SK-N-SH (cell line): Measurements from ENCODE around the gene KBTBD2. TPM values are rescaled to one million over a fixed set of nuclear protein-coding genes. Genes with fewer than 3 reads are reported as not detected.
"Not testable (repeated sequence)": the region's sequence is repeated elsewhere in the genome, so short reads cannot be mapped to it uniquely, and the experiment has no call there.

Source experiments
- CTCF ChIA-PET: fragments of 300-600, 350-600 bp; formaldehyde crosslinking; extraction: SDS; loops from one replicate; lab custom pipeline; 2021; lab: Yijun Ruan, JAX
- POLR2A ChIA-PET: fragments of 350-600 bp; sonication (Branson Sonifier 250); formaldehyde crosslinking; extraction: SDS; loops from one replicate; lab custom pipeline; 2020; ENCODE audit warnings: antibody characterized with exemption, inconsistent platforms; lab: Yijun Ruan, JAX
- DNase-seq: peaks from one replicate; pipeline ENCODE4 v3.0.0; 2012
- H2AFZ ChIP-seq: fragments of 200-600 bp; sonication (generic); 2 replicates; pipeline ENCODE4 v1.8.1; 2016; ENCODE audit warnings: antibody characterized with exemption, mild to moderate bottlenecking, low read depth
- H3F3A ChIP-seq: fragments of 200-600 bp; sonication (generic); replicated peaks from 2 replicates; pipeline ENCODE3; 2016; ENCODE audit warnings: antibody characterized with exemption, mild to moderate bottlenecking; ENCODE audit not compliant: insufficient read depth
- H3K27ac ChIP-seq, 2 experiments: fragments of 200-500 bp in 1 of 2; fragments of 200-600 bp in 1 of 2; sonication (Bioruptor generic) in 1 of 2; sonication (generic), shearing (Covaris generic) in 1 of 2; 2 replicates each; pipeline versions ENCODE4 v1.5.1 to v1.6.1; 2014 to 2016; ENCODE audit warnings: low read depth in 2 of 2, inconsistent platforms in 1 of 2, low read length in 1 of 2, mild to moderate bottlenecking in 1 of 2, mixed read lengths in 1 of 2
- H3K27me3 ChIP-seq: fragments of 200-600 bp; sonication (generic), shearing (Covaris generic); 2 replicates; pipeline ENCODE4 v1.6.1; 2016; ENCODE audit warnings: mixed run types; ENCODE audit not compliant: insufficient read depth
- H3K36me3 ChIP-seq, 2 experiments: fragments of 200-500 bp in 1 of 2; fragments of 200-600 bp in 1 of 2; sonication (Bioruptor generic) in 1 of 2; sonication (generic) in 1 of 2; replicated peaks in 1 of 2; 2 replicates each; pipeline versions ENCODE3 to v1.5.1; 2014 to 2016; ENCODE audit warnings: low read length in 1 of 2, mild to moderate bottlenecking in 1 of 2; ENCODE audit not compliant: insufficient read depth in 2 of 2, control insufficient read depth in 1 of 2
- H3K4me1 ChIP-seq, 2 experiments: fragments of 200-500 bp in 1 of 2; fragments of 200-600 bp in 1 of 2; sonication (Bioruptor generic) in 1 of 2; sonication (generic), shearing (Covaris generic) in 1 of 2; 2 replicates each; pipeline versions ENCODE4 v1.5.1 to v1.6.1; 2014 to 2016; ENCODE audit warnings: low read depth in 1 of 2, low read length in 1 of 2, mixed run types in 1 of 2; ENCODE audit not compliant: insufficient read depth in 2 of 2, control insufficient read depth in 1 of 2
- H3K4me2 ChIP-seq: fragments of 200-600 bp; sonication (generic), shearing (Covaris generic); 2 replicates; pipeline ENCODE4 v1.6.1; 2017; ENCODE audit warnings: mixed run types
- H3K4me3 ChIP-seq, 2 experiments: fragments of 200-500 bp in 1 of 2; fragments of 200-600 bp in 1 of 2; sonication (Bioruptor generic) in 1 of 2; sonication (generic), shearing (Covaris generic) in 1 of 2; 2 replicates each; pipeline versions ENCODE4 v1.5.1 to v1.8.1; 2014 to 2016; ENCODE audit warnings: low read depth in 2 of 2, inconsistent platforms in 1 of 2, low read length in 1 of 2, mild to moderate bottlenecking in 1 of 2, mixed read lengths in 1 of 2, moderate library complexity in 1 of 2
- H3K79me2 ChIP-seq: fragments of 200-600 bp; sonication (generic); 2 replicates; pipeline ENCODE4 v1.8.1; 2017; ENCODE audit warnings: mild to moderate bottlenecking; ENCODE audit not compliant: insufficient read depth
- H3K9ac ChIP-seq: fragments of 200-600 bp; sonication (generic); 2 replicates; pipeline ENCODE4 v1.6.1; 2017; ENCODE audit warnings: mixed run types
- H3K9me2 ChIP-seq: fragments of 200-600 bp; sonication (generic); 2 replicates; pipeline ENCODE4 v1.6.1; 2017; ENCODE audit warnings: mixed run types
- H3K9me3 ChIP-seq: fragments of 200-600 bp; sonication (generic); 2 replicates; pipeline ENCODE4 v1.6.1; 2017; ENCODE audit warnings: mixed run types, mild to moderate bottlenecking, moderate library complexity
- H4K20me1 ChIP-seq: fragments of 200-600 bp; sonication (generic); 2 replicates; pipeline ENCODE4 v1.6.1; 2017; ENCODE audit warnings: mild to moderate bottlenecking, mixed run types; ENCODE audit not compliant: insufficient read depth
- GABPA ChIP-seq: IDR thresholded peaks from 2 replicates; pipeline ENCODE4 v1.4.0; 2012; ENCODE audit warnings: low read depth, mild to moderate bottlenecking
- RAD21 ChIP-seq: IDR thresholded peaks from 2 replicates; pipeline ENCODE4 v1.6.1; 2012; ENCODE audit warnings: mild to moderate bottlenecking, low read length
- RCOR1 ChIP-seq: fragments of 150-350 bp; IDR thresholded peaks from 2 replicates; pipeline ENCODE4 v1.6.1; 2017; ENCODE audit warnings: antibody characterized with exemption, low read length
- RXRA ChIP-seq: IDR thresholded peaks from 2 replicates; pipeline ENCODE4 v1.4.0; 2012; ENCODE audit warnings: low read depth, mild to moderate bottlenecking, borderline replicate concordance
- SMC3 ChIP-seq: IDR thresholded peaks from 2 replicates; pipeline ENCODE4 v1.6.1; 2012; ENCODE audit warnings: low read depth, low read length, improper control_type of control experiment
- WGBS: methylation state at CpG from one replicate; pipeline ENCODE4 v1.1.6; 2017; ENCODE audit warnings: low lambda C conversion rate; 5-methylcytosine and 5-hydroxymethylcytosine counted together
- polyA plus RNA-seq, 3 experiments: library from polyadenylated mRNA; depleted of rRNA; stranded (reverse); fragments of >200 nt; gene quantifications; 2 replicates each; pipeline ENCODE4 v1.2.3, GENCODE V29; 2012
- TF ChIP-seq, protein P1 (sequence below): IDR thresholded peaks from 2 replicates; pipeline ENCODE4; 2012
- TF ChIP-seq, protein P2 (sequence below): fragments of 200-600 bp; sonication (generic); IDR thresholded peaks from 2 replicates; pipeline ENCODE4 v1.6.1; 2017; ENCODE audit warnings: antibody characterized with exemption, mild to moderate bottlenecking, moderate library complexity
- TF ChIP-seq, protein P3 (sequence below): IDR thresholded peaks from 2 replicates; pipeline ENCODE4 v1.4.0; 2012; ENCODE audit warnings: low read depth, borderline replicate concordance

KBTBD2 gene
- polyA plus RNA-seq, 1 of the 3 experiments (the other 2 are of a cell fraction): 23.6 TPM

DNA sequence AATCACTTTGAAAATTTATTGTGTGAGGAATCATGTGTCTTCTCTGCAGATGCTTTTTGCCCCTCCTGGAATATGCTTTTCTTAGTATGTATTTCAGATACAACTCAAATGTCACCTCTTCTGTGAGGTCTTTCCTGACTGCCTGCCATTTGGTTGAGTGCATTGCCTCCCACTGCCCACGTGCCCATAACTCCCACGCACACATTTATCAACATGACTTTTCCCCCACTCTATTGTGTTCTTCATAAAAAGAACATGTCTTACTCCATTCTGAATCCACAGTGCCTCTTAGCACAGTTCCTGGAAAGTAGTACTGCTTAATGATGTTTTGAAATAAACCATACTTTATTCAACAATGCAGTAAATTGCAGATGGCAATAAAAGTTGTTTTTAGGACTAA lies 42.9 kb downstream of the KBTBD2 start:
- POLR2A ChIA-PET, H3K4me3 ChIP-seq, H3K27me3 ChIP-seq, H3K9ac ChIP-seq, H4K20me1 ChIP-seq, H3K4me2 ChIP-seq, H2AFZ ChIP-seq, H3K4me1 ChIP-seq, H3F3A ChIP-seq, H3K9me2 ChIP-seq, H3K9me3 ChIP-seq, H3K36me3 ChIP-seq, DNase-seq, H3K27ac ChIP-seq, H3K79me2 ChIP-seq: not testable (repeated sequence)
- 82% methylated on average over 2 of the region's 2 CpGs for WGBS
- CTCF ChIA-PET: interaction anchor here (0.6 to 3.3 kb wide), 3 partner anchors 17 to 48 kb away, joined by 3 to 23 read pairs (median 4); no protein-coding TSS in a partner anchor

DNA sequence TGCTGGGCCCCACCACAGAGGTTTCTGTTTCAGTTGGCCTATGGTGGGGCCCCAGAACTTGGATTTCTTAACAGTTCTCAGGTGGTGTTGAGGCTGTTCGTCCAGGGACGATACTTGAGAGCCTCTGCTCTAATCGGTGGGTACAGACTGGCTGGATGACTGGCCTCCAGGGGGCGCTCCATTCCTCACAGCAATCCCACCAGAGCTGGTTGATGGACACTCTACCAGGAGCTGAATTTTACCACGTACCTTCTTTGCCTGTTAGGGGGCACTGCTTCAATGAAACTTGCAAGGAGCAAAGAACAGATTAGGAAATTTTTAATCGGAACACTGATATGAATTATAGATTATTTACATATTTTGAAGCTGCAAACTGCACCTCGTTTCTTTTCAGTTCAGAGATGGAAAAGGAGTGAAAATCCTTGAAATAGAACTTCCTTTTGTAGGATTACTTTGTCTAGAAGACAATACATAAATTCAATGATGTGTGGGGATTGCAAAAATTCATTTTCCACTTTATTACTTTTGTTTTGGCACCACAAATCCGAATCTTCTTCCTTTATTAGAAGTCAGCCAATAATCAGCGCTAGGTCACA lies 44.8 kb downstream of the KBTBD2 start:
- H3K27me3 ChIP-seq: no peaks in the 10 kb centered on the region
- ChIA-PET CTCF (interaction anchor here (0.7 to 3.9 kb wide), 54 partner anchors 9 to 346 kb away, joined by 3 to 48 read pairs (median 5); partner anchors contain the start of genes FKBP9, KBTBD2 and RP9), POLR2A (no interaction called here)
- no peaks in the 10 kb centered on the region for H3K9me2 ChIP-seq
- WGBS: 43% methylated on average over 9 of the region's 9 CpGs
- H2AFZ ChIP-seq: 0 out of 2 replicates have a peak overlapping the region, but pooled peaks have one; percentile 50
- no peaks in the 10 kb centered on the region for H3K79me2 ChIP-seq
- no peaks in the 10 kb centered on the region for H3K9me3 ChIP-seq
- no peaks in the 10 kb centered on the region for H3F3A ChIP-seq
- DNase-seq: peak; percentile 72
- H4K20me1 ChIP-seq: no peaks in the 10 kb centered on the region
- no peaks in the 10 kb centered on the region for H3K36me3 ChIP-seq
- H3K4me2 ChIP-seq: no peak overlapping the region
- peak overlapping the region in 1 of 2 experiments; percentile 46; a peak in 2 of 4 replicates for H3K4me3 ChIP-seq
- H3K27ac ChIP-seq: no peak overlapping the region
- H3K9ac ChIP-seq: no peak overlapping the region
- TF ChIP-seq RXRA: no peak
- TF ChIP-seq, protein P1, sequence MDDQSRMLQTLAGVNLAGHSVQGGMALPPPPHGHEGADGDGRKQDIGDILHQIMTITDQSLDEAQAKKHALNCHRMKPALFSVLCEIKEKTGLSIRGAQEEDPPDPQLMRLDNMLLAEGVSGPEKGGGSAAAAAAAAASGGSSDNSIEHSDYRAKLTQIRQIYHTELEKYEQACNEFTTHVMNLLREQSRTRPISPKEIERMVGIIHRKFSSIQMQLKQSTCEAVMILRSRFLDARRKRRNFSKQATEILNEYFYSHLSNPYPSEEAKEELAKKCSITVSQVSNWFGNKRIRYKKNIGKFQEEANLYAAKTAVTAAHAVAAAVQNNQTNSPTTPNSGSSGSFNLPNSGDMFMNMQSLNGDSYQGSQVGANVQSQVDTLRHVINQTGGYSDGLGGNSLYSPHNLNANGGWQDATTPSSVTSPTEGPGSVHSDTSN: peak; percentile 73
- peak; percentile 61; the same call in 1 of the 2 replicates for TF ChIP-seq SMC3
- TF ChIP-seq RAD21: peak; percentile 71
- TF ChIP-seq RCOR1: 0 out of 2 replicates have a peak, but pooled peaks have one; percentile 30
- 0 out of 2 replicates have a peak, but pooled peaks have one; percentile 19 for TF ChIP-seq GABPA
- TF ChIP-seq, protein P2, sequence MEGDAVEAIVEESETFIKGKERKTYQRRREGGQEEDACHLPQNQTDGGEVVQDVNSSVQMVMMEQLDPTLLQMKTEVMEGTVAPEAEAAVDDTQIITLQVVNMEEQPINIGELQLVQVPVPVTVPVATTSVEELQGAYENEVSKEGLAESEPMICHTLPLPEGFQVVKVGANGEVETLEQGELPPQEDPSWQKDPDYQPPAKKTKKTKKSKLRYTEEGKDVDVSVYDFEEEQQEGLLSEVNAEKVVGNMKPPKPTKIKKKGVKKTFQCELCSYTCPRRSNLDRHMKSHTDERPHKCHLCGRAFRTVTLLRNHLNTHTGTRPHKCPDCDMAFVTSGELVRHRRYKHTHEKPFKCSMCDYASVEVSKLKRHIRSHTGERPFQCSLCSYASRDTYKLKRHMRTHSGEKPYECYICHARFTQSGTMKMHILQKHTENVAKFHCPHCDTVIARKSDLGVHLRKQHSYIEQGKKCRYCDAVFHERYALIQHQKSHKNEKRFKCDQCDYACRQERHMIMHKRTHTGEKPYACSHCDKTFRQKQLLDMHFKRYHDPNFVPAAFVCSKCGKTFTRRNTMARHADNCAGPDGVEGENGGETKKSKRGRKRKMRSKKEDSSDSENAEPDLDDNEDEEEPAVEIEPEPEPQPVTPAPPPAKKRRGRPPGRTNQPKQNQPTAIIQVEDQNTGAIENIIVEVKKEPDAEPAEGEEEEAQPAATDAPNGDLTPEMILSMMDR: peak; percentile 90
- TF ChIP-seq, protein P3, sequence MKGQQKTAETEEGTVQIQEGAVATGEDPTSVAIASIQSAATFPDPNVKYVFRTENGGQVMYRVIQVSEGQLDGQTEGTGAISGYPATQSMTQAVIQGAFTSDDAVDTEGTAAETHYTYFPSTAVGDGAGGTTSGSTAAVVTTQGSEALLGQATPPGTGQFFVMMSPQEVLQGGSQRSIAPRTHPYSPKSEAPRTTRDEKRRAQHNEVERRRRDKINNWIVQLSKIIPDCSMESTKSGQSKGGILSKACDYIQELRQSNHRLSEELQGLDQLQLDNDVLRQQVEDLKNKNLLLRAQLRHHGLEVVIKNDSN: no peak
- H3K4me1 ChIP-seq: peaks cover 0 to 3% of the 10 kb centered on the region in 2 experiments; a peak in 1 of 4 replicates

DNA sequence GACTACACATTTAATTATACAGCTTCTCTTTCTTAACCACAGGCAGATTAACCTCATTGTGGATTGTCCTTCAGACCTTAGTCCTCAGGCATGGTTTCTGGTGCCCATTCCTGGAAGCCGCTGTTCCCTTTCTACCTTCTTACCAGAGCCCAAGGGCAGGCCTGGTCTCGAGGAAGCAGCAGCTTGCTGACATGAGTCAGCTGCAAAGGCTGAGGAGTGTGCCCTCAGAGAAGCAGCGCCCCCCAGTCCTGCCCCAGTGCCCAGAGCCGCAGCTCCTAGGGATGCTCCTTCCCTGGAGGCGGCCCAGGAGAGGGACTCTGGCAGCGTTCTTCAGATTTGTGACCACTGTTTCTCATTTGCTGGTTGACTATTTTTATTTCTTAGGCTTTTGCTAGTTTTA lies 46.8 kb downstream of the KBTBD2 start:
- H3K4me1 ChIP-seq, H3K9me3 ChIP-seq, H3K79me2 ChIP-seq, H3K9ac ChIP-seq, POLR2A ChIA-PET, H2AFZ ChIP-seq, H4K20me1 ChIP-seq, H3K4me3 ChIP-seq, DNase-seq, H3F3A ChIP-seq, H3K36me3 ChIP-seq, H3K27me3 ChIP-seq, H3K4me2 ChIP-seq, H3K27ac ChIP-seq, H3K9me2 ChIP-seq: not testable (repeated sequence)
- CTCF ChIA-PET: interaction anchor here (0.8 to 3.9 kb wide), 8 partner anchors 22 to 264 kb away, joined by 3 to 48 read pairs (median 25); partner anchors contain the start of genes KBTBD2 and RP9
- 84% methylated on average over 6 of the region's 6 CpGs for WGBS

DNA sequence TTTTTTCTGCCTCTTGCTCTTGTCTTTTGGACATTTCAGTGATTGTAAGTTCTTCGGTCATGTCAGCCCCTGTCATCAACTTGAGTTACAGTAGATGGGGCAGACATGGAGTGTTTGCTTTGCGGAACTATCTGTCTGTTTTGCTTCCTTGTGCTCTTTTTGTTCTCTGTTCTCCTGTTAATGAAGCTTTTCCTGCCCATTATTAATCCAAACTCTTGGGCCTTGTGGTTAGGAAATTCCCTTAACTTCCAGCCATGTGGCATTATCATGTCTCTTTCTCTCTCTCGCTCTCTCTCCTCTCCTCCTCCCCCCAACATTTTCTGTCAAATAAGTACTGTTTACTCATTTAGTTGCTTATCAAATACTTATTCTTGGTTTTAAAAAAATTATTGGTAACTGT lies 47.8 kb downstream of the KBTBD2 start:
- 94% methylated on average over 3 of the region's 3 CpGs for WGBS
- H3K4me1 ChIP-seq, H3K9me3 ChIP-seq, POLR2A ChIA-PET, DNase-seq, H4K20me1 ChIP-seq, H2AFZ ChIP-seq, H3F3A ChIP-seq, H3K79me2 ChIP-seq, H3K36me3 ChIP-seq, H3K4me3 ChIP-seq, H3K27ac ChIP-seq, CTCF ChIA-PET, H3K27me3 ChIP-seq, H3K4me2 ChIP-seq, H3K9me2 ChIP-seq, H3K9ac ChIP-seq: not testable (repeated sequence)
